ENCODE data around the gene DHX58.

The DHX58 gene

DNA sequence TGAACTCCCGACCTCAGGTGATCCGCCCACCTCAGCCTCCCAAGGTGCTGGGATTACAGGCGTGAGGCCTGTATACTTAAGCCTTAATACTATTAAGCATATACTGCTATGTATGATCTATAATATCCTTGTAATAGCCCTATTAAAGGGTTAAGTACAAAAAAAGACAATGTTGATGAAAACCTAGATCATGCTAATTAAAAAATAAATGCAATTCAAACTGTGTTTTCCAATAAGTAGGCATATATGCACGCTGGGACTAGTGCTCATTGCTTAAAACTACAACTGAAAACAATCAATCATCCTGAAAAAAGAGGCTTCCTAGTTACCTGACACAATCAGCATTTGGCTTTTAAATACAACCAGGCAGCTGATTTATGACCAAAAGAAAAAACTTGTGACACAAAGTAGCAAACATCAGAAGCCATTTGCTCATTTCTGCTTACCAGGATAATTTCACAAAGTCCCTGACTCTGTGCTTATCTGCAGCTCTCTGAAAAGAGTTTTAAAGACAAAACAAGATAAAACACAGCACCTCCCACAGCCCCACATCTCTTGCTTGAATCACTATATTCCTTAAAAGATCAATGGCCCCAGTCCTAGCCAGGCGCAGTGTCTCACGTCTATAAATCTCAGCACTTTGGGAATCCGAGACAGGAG lies 25.3 kb downstream of the DHX58 start:
- DNase-seq (ENCODE audit: low read depth in 2 of 2) = no peak

DNA sequence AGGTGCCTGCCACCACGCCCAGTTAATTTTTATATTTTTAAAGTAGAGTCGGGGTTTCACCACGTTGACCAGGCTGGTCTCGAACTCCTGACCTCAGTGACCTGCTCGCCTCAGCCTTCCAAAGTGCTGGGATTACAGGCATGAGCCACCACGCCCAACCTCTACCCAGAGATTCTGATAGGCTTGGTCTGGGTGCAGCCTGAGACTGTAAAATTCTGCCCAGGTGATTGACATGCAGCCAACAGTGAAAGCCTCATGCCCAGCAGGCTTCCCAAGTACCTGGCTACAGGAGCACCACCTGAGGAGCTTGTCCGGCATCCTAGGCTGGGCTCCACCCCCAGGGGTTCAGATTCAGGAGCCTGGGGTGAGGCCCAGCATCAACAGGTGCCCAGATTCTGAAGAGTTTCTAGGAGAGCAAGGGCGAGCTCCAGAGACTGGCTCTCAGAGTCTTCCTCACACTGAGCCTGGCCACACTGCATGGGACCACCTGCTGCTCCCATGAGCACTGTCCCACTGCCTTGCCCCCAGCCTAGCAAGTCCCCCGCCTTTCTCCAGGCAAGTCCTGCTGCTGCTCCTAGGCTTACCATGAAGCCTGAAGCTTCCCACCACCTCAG lies 30.9 kb downstream of the DHX58 start:
- no peak for DNase-seq (ENCODE audit: low read depth in 2 of 2)

DNA sequence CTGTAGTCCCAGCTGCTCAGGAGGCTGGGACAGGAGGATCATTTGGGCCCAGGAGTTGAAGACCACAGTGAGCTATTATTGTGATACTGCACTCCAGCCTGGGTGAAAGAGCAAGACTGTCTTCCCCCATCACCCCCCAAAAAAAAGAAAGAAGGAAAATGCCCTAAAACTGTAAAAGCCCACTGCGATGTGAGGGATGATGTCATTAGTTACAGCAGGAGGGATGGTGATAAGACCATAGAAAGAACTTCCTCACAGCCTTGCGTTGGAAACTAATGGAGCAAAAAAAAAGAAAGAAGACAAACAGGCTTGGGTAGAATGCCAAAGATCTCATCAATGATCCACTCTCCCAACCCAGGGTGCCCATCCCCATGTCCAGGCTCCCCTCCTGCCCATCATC lies 33.0 kb downstream of the DHX58 start:
- no peak for DNase-seq (ENCODE audit: low read depth in 2 of 2)

DNA sequence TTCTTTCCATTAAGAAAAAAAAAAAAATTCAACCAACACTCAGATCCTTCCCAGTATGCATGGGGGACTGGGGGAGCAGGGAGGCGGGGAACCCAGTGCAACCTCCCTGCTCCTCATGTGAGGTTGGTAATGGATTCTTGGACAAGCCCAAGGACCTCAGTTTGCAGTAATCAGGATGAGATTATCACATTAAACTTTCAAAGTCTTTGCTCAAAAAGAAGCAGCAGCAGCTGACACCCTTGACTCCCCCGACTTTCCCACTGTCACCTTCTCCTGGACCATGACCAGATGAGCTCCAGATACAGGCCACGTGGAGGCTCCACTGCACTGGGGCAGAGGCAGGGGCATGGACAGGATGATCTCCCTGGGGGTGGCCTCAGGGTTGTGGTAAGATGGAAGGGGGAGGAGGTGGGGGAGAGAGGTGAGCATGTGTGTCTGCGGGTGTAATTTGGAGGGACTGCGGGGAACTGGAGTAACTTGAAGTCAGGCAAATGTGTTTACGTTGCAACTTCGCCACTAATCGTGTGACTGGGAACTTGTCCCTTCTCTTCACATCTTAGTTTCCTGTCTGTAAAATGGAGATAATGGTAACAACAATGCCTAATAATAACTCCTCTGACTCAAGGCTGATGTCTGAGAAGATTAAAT lies 34.0 kb downstream of the DHX58 start:
- DNase-seq (ENCODE audit: low read depth in 2 of 2) = no peak

DNA sequence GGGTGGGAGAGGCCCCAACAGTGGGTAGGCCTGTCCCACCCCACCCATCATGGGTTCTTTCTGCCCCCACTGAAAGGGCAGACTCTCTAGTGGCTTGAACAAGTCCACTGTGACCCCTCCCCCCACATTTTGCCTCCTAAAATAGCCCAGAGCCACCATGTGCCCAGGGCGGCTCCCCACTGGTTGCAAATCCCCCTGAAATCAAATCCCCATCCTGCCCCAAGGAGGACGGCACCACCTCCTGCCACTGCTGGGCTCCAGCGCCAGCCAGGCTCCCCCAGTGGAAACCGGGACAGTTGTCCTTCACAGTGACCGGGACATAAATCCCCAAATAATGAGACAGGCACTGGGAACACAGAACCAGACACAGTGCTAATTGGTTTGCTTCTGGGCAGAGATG lies 34.8 kb downstream of the DHX58 start:
- DNase-seq (ENCODE audit: low read depth in 2 of 2) = no peak

DNA sequence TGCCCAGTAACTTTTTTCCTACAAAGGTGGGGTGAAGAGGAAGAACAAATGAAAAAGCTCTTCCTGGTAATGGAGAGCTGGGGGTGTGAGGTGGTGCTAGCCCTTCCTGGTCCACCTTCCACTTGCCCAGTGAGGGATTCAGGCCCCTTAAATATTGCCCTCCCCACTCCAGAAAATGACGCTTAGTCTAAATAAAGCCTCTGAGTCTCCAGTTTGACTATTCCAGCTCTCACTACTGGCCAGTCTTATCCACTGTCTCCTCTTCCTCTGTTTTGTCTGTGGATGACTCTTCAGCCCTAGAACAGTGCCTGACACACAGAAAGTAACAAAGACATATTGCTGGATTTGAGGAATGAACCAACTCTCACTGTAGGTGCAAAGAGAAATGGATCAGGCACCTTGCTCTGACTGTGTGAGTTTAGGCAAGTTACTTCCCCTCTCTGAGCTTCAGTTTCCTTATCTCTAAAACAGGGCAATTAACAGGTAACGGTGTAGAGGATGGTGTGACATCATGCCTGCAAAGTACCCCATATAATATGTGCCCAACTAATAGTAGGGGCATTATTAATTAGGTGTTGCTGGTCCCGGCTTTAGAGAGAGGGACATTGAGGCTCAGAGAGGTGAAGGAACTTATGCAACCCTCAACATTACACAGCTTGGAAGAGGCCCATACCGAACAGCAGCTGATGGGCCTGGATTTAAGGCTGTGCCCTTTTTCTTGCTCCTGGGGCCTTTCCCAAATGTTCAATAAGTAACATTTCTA lies 35.5 kb downstream of the DHX58 start:
- no peak for DNase-seq (ENCODE audit: low read depth in 2 of 2)

DNA sequence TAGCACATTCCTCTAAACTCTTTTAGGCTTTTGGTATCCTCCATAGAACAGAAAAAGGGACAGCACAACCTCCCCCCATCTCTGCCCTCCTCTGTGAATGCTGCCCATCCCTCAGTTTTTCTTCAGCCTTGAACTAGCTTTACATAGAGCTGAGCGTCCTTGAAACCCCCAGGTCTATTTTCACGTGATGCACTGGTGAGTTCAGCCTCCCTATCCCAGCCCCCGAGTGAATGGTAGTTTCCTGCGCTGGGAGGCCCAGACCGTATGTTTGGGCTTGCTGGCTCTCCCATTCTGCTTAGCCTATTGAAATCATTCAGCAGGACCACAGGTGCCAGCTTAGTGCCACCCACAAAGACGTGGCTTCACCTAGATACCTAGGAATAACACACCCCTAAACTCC lies 36.7 kb downstream of the DHX58 start:
- no peak for DNase-seq (ENCODE audit: low read depth in 2 of 2)

DNA sequence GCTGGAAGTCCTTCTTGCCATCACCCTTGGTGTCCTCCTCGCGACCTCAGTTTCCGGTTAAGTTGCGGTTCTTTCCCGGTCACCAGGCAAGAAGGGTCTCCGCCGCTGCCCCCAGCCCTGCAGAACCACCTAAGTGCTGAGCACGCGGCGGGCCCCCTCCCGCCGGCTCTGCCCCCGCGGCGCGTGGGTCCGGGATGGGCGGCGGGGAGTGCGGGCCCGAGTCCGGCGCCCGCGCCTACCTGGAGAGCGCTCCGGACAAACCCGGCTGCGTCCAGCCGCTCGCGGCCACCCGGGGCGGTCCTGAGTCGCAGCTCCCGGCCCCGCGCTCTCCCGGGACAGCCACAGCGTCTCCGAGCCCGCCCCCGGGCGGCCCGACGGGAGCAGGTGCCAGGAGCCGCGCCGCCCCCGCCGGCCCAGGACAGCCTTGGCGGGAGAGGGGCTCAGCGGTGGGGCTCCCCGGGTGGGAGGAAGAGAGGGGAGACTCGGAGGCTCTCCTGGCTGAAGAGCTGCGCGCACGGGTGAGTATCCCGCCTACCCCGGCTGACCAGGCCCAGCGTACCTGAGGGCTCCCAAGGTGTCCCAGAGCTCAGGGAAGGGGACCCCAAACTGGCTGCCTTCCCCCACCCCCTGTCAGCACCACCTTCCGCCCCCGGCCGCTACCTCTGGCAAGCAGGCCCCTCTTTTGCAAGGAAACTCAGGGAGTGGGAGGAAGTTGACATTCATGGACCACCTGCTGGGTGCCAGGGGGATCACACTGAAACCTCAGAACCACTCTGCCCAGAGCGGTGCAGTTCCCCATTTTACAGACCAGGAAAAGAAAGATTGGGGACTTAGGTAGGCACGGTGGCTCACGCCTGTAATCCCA lies 40.0 kb downstream of the DHX58 start:
- DNase-seq (ENCODE audit: low read depth in 2 of 2) = no peak

DNA sequence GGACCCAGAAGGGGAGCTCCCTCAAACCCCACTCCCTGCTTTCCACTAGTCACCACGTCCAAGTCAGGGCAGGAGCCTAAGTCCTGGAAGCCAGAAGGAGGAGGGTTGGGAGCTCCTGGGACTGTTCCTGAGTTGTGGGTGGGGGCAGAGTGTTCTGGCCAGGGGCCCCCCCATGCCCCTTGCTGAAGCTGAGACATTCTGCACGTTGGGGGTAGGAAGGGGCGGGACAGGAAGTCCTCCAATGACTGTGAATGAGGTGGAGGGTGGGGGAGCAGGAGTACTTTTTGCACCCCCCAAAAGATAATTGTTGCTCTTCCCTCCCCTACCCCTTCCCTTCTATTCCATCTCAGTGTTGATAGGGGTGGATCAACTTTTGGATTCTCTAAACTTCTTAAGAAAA lies 40.7 kb downstream of the DHX58 start:
- no peak for DNase-seq (ENCODE audit: low read depth in 2 of 2)

DNA sequence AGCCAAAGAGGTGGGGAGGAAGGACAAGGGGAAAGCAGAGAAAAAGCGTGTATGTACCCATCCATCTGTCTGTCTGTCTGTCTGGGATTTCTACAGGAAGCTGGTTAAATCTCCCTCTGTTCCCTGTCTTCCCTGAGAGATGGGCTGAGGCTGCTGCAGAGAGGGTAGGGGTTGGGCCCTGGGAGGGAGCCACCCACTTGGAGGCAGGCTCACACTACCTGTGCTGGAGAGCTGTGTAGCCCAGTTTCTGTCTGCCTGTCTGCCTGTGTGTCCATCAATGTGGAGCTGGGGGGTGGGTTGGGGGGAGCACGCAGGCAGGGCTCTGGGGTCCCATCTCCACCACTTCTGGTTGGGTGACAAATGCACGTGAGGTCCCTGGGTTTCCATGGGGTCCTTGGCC lies 43.5 kb downstream of the DHX58 start:
- no peak for DNase-seq (ENCODE audit: low read depth in 2 of 2)

DNA sequence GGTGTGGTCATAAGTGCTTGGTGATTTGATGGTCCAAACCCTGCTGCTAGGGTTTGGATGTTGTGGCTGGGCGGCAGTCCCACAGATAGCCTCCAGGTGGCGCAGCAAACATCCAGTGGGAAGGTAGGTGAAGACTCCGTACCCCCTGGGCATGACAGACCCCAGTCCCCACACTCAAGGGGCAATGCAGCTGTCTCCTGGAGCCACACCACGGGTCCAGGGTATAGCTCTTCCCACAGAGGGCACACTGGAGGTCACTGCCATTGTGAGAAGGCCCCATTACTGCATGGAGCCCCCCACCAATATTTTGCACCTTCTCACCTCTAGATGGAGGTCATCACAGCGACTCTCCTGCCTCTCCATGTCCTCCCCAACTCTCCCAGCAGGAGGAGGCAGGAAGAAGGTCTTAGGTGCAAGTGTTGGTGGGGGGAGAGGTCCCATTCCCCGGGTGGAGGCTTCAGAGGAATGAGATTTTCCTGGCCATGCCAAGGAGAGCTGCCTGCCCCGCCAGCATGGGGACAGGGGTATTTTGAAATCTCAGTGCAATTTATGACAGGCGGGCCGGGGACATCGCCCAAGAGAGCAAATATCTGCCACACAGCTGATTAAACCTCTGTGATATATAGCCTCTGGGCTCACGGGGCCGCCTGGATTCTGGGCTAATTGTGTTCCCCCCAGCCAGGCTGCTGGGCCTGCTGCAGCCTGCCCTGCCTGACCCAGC lies 45.0 kb downstream of the DHX58 start:
- DNase-seq (ENCODE audit: low read depth in 2 of 2) = no peak

DNA sequence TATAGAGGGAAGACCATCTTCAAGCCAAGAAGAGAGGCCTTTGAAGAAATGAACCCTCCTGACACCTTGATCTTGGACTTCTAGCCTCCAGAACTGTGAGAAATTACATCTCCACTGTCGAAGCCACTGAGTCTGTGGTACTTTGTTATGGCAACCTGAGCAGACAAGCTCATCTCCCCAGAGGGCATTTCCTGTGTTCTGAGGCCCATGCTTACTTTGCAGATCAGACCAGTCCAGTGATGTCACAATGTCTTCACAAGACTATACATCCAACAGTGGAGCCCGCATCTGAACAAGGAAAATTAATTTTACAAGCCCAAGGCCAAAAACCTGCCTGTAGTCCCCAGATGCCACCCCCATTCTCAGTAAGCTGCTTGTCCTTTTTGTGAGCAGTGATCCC lies 47.3 kb downstream of the DHX58 start:
- DNase-seq (ENCODE audit: low read depth in 2 of 2) = no peak

DNA sequence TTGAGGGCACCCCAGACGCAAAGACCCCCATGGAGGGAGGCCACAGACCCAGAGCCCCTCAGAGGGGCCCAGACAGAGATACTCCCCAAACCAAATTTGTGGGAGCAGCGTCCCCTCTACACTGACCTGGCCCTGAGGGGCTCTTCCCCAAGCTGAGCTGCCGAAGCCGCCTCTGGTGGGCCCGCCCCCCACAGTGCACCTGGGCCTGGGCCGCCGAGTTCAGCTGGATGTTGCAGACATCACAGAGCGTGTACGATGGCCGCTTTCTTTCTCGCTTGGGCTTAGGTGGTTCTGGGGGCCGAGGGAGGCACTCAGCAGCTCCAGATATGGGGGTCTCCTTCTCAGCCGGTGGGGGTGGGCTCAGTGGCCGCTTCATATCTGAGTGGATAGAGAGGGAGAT lies 49.8 kb downstream of the DHX58 start:
- DNase-seq (ENCODE audit: low read depth in 2 of 2) = no peak

DNA sequence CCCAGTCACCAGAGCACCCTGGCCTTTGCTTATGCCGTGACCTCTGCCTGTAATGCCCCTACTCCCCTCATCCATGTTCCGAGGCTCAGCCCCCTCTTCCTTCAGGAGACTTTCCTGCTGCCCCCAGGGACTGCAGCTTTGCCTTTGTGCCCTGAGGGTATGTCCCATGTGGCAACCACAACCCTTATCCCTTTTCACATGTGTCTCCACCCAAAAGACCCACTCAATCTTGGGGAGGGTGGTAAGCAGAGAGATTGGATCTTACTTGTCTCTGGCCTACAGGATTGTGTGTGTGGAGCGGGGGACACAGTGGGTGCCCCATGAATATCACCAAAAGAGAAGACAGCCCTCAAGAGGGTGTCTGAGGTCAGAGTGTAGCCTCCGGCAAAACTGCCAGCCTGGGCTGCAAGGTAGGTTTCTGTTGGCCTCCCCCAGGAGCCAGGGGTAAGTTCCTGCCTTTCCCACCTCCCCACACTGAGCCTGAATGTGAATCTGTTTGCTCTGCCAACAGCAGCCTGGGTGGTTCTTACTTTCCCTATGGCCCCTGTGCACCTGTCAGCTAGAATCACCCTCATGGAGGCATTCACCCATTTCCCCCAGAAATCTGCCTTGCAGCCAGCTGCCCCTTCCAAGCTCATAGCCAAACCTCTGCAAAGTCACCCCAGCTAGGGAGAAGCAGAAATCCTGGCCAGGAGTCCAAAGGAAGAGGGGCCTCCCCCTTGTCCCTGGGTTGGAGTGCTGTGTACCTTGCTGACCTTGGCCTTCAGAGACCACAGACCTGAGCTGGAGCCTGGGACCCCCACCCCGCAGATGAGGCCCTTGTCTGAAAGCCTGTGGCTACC lies 50.6 kb downstream of the DHX58 start:
- DNase-seq (ENCODE audit: low read depth in 2 of 2) = no peak

DNA sequence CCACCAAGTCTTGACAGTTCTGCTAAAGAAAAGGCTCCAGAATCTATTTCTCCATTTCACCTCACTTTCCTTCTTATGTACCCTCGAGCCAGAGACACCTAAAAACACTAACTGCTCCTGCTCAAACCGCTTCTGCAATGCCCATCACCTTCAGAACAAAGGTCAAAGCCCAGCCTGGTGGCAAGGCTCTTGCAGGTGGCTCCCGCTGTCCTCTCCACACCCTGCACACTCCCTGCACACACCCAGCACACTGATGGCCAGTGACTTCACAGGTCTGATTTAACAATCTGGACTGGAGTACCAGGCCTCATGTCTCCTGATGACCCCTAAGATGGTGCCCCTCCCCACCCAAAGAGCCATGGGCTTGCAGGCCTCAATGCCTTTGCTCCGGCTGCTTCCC lies 52.3 kb downstream of the DHX58 start:
- no peak for DNase-seq (ENCODE audit: low read depth in 2 of 2)

DNA sequence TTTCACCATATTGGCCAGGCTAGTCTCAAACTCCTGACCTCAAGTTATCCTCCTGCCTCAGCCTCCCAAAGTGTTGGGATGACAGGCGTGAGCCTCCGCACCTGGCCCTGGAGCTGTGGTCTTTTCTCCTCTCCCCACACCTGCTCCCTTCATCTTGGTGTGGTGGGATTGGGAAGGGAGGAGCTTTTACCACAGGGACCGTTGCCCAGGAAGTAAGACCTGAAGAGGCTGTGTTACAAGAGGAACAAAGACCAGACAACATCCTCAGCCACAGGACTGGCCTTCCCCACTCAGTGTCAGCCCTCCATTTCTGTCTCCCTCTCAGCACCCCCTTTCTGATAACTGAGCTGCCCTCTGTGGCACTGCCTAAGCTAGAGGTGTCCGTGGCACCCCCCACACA lies 52.7 kb downstream of the DHX58 start:
- DNase-seq (ENCODE audit: low read depth in 2 of 2) = no peak

DNA sequence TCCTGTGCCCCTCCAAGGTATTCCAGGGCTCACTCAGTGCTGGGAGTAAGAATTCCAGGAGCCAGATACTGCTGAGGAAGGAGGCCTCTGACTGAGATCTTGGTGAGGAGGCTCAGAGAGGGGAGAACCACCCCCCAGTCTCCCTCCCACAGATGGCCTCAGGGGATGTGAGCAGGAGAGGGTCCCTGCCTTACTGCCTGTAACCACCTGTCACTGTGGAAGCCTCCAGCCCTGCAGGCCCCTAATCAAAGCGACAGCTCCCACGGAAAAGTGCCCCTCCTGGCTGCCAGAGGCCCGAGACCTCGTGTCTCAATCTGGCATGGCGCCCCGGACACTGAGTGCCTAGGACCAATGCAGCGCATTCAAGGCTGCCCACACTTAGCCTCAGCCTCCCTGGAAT lies 54.5 kb downstream of the DHX58 start:
- DNase-seq (ENCODE audit: low read depth in 2 of 2) = no peak

DNA sequence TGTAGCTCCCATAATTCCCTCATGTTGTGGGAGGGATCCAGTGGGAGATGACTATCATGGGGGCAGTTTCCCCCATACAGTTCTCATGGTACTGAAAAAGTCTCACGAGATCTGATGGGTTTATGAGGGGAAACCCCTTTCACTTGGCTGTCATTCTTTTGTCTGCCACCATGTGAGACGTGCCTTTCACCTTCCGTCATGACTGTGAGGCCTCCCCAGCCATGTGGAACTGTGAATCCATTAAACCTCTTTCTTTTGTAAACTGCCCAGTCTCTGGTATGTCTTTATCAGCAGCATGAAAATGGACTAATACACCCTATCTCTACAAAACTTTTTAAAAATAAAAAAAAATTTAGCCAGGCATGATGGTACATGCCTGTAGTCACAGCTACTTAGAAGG lies 55.9 kb downstream of the DHX58 start:
- DNase-seq (ENCODE audit: low read depth in 2 of 2) = no peak

DNA sequence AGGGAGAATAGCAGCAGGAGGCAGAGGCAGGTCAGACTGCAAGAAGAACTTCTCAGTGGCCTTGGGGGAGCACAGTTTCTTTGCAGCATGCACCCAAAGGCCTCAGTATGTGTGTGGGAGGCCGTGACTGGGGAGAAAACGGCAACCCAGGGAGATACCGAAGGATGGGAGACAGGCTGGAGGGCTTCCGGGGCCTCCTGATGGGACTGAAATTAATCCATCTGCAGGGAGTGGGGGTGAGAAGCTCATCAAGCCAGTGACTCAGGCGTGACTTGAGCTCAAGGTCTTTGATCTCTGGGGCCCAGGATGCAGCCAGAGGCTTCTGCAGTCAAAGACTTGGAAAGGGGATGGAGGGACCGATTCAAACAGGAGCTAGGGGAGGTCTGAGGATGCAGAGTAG lies 57.0 kb downstream of the DHX58 start:
- no peak for DNase-seq (ENCODE audit: low read depth in 2 of 2)

DNA sequence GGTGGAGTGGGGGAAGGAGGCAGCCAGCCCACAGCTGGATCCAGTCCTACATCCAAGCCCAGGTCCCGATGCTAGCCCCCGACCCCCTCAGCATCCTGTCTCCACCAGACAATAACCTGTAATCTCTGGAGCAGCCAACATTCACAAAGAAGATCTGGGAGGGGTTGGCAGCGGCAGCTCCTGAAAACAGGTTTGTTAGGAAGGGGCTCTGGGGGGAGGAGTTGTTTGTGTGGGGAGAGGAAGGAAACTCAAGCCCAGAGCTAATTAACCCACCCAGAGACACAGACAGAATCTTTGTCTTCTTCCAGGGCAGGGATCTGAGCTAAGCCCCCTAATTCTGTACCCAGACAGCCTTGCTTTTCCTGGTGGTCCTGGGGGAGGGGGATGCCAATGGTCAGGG lies 57.5 kb downstream of the DHX58 start:
- DNase-seq (ENCODE audit: low read depth in 2 of 2) = no peak
